MM.1S (cell line): ENCODE results near the gene ITGB2.

Source experiments
- DNase-seq: peaks from one replicate; pipeline ENCODE4 v3.0.0-alpha.2; 2015
- H2AFZ ChIP-seq: fragments of 300-600 bp; sonication (generic); 2 replicates; pipeline ENCODE4 v1.6.0; 2016; ENCODE audit warnings: antibody characterized with exemption, low read length
- H3F3A ChIP-seq: fragments of 300-600 bp; sonication (generic); 2 replicates; pipeline ENCODE4 v1.6.1; 2016; ENCODE audit warnings: mild to moderate bottlenecking, antibody characterized with exemption, low read length, moderate library complexity, mixed read lengths; ENCODE audit not compliant: insufficient read depth
- H3K27ac ChIP-seq: fragments of 300-600 bp; sonication (generic); 2 replicates; pipeline ENCODE4 v1.5.1; 2016; ENCODE audit warnings: mild to moderate bottlenecking, low read length
- H3K27me3 ChIP-seq: fragments of 300-600 bp; sonication (generic); replicated peaks from 2 replicates; pipeline ENCODE4 v1.6.0; 2016; ENCODE audit warnings: low read length; ENCODE audit not compliant: insufficient read depth
- H3K36me3 ChIP-seq: fragments of 300-600 bp; sonication (generic); replicated peaks from 2 replicates; pipeline ENCODE4 v1.6.1; 2016; ENCODE audit warnings: mild to moderate bottlenecking, low read length, mixed read lengths; ENCODE audit not compliant: insufficient read depth
- H3K4me1 ChIP-seq: fragments of 300-600 bp; sonication (generic); 2 replicates; pipeline ENCODE4 v1.6.1; 2016; ENCODE audit warnings: low read length, mixed read lengths
- H3K4me2 ChIP-seq: fragments of 300-600 bp; sonication (generic); 2 replicates; pipeline ENCODE4 v1.6.0; 2016; ENCODE audit warnings: low read depth, low read length
- H3K4me3 ChIP-seq: fragments of 300-600 bp; sonication (generic); 2 replicates; pipeline ENCODE4 v1.5.1; 2016; ENCODE audit warnings: low read length, mixed read lengths
- H3K79me2 ChIP-seq: fragments of 300-600 bp; sonication (generic); 2 replicates; pipeline ENCODE4 v1.6.1; 2016; ENCODE audit warnings: mixed run types, low read length, mixed read lengths
- H3K9ac ChIP-seq: fragments of 300-600 bp; sonication (generic); 2 replicates; pipeline ENCODE4 v1.6.1; 2016; ENCODE audit warnings: low read length, mixed read lengths
- H3K9me2 ChIP-seq: fragments of 300-600 bp; sonication (generic); replicated peaks from 2 replicates; pipeline ENCODE4 v1.6.1; 2016; ENCODE audit warnings: mild to moderate bottlenecking, low read length, mixed read lengths; ENCODE audit not compliant: insufficient read depth
- H3K9me3 ChIP-seq: fragments of 300-600 bp; sonication (generic); replicated peaks from 2 replicates; pipeline ENCODE4 v1.6.1; 2016; ENCODE audit warnings: mild to moderate bottlenecking, low read length, mixed read lengths; ENCODE audit not compliant: insufficient read depth
- H4K20me1 ChIP-seq: fragments of 300-600 bp; sonication (generic); 2 replicates; pipeline ENCODE4 v1.6.1; 2016; ENCODE audit warnings: mild to moderate bottlenecking, low read length, moderate library complexity, mixed read lengths; ENCODE audit not compliant: insufficient read depth
- CTCF ChIP-seq: fragments of 300-600 bp; sonication (generic); IDR thresholded peaks from 2 replicates; pipeline ENCODE4 v1.5.1; 2016; ENCODE audit warnings: antibody characterized with exemption, low read length, mixed read lengths
- EZH2 ChIP-seq: fragments of 300-600 bp; sonication (generic); optimal IDR thresholded peaks from 2 replicates; pipeline ENCODE3; 2017; ENCODE audit warnings: low read depth, mild to moderate bottlenecking, antibody characterized with exemption, low read length, mixed read lengths
- EZH2phosphoT487 ChIP-seq: fragments of 300-600 bp; sonication (generic); IDR thresholded peaks from 2 replicates; pipeline ENCODE4 v1.6.1; 2018; ENCODE audit warnings: antibody characterized with exemption, low read length

ITGB2 gene

DNA sequence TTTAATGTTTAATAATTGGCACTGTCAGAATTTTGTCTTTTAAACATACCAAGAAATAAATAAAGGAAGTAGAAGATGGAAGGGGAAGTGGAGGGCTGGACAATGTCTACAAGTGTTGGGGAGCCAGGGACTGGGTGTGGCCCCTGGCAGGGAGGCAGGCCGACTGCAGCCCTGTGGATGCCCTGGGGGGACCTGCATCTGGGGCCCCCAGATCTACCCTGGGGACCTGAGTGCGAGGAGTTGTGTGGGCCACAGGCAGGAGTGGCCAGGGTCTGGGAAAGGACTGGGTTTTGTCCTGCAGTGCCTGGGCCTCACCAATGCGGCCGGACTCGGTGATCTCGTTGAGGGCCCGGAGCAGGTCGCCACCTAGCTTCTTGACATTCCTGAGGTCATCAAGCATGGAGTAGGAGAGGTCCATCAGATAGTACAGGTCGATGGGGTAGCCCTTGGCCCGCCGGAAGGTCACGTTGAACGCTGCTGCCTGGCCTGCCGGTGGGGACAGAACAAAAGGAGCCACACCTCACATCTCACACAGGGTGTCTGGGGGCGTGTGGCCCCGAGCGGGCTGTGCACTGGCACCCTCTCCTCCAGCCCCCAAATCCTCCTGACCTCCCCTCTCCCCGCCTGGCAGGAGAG, 17.5 kb downstream of the ITGB2 start:
- no peaks in the 10 kb centered on the region for H3K9me3 ChIP-seq
- no peak overlapping the region for H3K9ac ChIP-seq
- H3K27ac ChIP-seq: no peak overlapping the region
- no peak overlapping the region for H2AFZ ChIP-seq
- H3K79me2 ChIP-seq: no peaks in the 10 kb centered on the region
- no peaks in the 10 kb centered on the region for H3K9me2 ChIP-seq
- TF ChIP-seq EZH2phosphoT487 (no peak), CTCF (no peak), EZH2 (no peak)
- no peaks in the 10 kb centered on the region for H3K4me1 ChIP-seq
- DNase-seq: no peak
- no peak overlapping the region for H3K4me3 ChIP-seq
- no peaks in the 10 kb centered on the region for H4K20me1 ChIP-seq
- H3F3A ChIP-seq: no peaks in the 10 kb centered on the region
- no peak overlapping the region for H3K4me2 ChIP-seq
- H3K36me3 ChIP-seq: no peaks in the 10 kb centered on the region
- H3K27me3 ChIP-seq: peaks cover 100% of the 10 kb centered on the region

GRCh38 chr21:44902268-44903049, 18.2 kb downstream of the ITGB2 start:
- TF ChIP-seq EZH2: no peak
- TF ChIP-seq CTCF: no peak
- no peak for TF ChIP-seq EZH2phosphoT487
- Histone ChIP-seq H3F3A (no peaks in the 10 kb centered on the region), H2AFZ (no peak overlapping the region), H3K79me2 (no peaks in the 10 kb centered on the region), H3K9me3 (no peaks in the 10 kb centered on the region), H3K4me2 (no peak overlapping the region), H3K27me3 (peaks cover 100% of the 10 kb centered on the region), H3K27ac (no peak overlapping the region), H3K9me2 (no peaks in the 10 kb centered on the region), H3K4me1 (no peaks in the 10 kb centered on the region), H3K4me3 (no peak overlapping the region), H3K9ac (no peak overlapping the region), H3K36me3 (no peaks in the 10 kb centered on the region), H4K20me1 (no peaks in the 10 kb centered on the region)
- DNase-seq: no peak

DNA sequence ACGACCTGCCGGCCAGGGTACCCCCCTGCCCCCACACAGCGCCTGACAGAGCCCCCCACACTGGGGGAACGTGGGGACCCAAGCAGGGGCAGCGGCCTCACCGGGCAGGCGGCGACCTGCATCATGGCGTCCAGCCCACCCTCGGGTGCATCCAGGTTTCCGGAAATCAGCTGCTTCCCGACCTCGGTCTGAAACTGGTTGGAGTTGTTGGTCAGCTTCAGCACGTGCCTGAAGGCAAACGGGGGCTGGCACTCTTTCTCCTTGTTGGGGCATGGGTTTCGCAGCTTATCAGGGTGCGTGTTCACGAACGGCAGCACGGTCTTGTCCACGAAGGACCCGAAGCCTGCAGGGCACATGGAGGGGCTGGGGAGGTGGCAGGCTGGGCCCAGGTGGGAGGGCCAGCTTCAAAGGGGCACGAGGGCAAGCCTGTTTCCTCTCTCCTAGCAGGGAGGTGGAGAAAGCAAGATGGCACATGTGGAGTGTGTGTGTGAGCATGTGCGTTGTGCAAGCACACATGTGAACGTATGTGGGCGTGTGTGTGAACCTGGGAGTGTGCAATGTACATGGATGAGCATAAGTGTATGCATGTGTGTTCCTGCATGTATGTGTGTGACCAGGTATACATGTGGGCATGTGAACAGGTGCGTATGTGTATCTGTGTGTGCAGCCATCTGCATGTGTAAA, 19.2 kb downstream of the ITGB2 start:
- Histone ChIP-seq H2AFZ (no peak overlapping the region), H3K4me2 (no peak overlapping the region), H3K9me2 (no peaks in the 10 kb centered on the region), H3K4me1 (no peaks in the 10 kb centered on the region), H3K79me2 (no peaks in the 10 kb centered on the region), H3K9me3 (no peaks in the 10 kb centered on the region), H3K9ac (no peak overlapping the region), H3K27ac (no peak overlapping the region), H3K27me3 (peaks cover 100% of the 10 kb centered on the region), H4K20me1 (no peaks in the 10 kb centered on the region), H3K4me3 (no peak overlapping the region), H3K36me3 (no peaks in the 10 kb centered on the region), H3F3A (no peaks in the 10 kb centered on the region)
- TF ChIP-seq CTCF (no peak), EZH2phosphoT487 (no peak), EZH2 (no peak)
- DNase-seq: no peak
